Measurements from ENCODE around the gene TUBD1. TPM values are rescaled to one million over a fixed set of nuclear protein-coding genes. Genes with fewer than 3 reads are reported as not detected.

TUBD1 gene
- total and polyA plus RNA-seq, 7 donors: 4.7 to 8.8 (median 6.5) TPM

- Histone ChIP-seq H3K4me1 (peaks cover 19% of the 10 kb centered on the region), H3K27ac (peak overlapping the region; percentile 31), H3K9me3 (no peaks in the 10 kb centered on the region), H3K4me3 (no peak overlapping the region), H3K36me3 (ENCODE audit: insufficient read depth in 1 of 2, low read depth in 1 of 2) (peaks cover 0 to 16% of the 10 kb centered on the region in 2 donors), H3K27me3 (ENCODE audit: insufficient read depth in 3 of 3, low read length in 2 of 3) (no peaks in the 10 kb centered on the region)
- WGBS, 3 donors: 55 to 67% (median 58%) methylated on average over 5 of the region's 5 CpGs
- no peak for DNase-seq
- intact Hi-C loops (cut with DNase I): no loop called here
- TF ChIP-seq, protein P1, sequence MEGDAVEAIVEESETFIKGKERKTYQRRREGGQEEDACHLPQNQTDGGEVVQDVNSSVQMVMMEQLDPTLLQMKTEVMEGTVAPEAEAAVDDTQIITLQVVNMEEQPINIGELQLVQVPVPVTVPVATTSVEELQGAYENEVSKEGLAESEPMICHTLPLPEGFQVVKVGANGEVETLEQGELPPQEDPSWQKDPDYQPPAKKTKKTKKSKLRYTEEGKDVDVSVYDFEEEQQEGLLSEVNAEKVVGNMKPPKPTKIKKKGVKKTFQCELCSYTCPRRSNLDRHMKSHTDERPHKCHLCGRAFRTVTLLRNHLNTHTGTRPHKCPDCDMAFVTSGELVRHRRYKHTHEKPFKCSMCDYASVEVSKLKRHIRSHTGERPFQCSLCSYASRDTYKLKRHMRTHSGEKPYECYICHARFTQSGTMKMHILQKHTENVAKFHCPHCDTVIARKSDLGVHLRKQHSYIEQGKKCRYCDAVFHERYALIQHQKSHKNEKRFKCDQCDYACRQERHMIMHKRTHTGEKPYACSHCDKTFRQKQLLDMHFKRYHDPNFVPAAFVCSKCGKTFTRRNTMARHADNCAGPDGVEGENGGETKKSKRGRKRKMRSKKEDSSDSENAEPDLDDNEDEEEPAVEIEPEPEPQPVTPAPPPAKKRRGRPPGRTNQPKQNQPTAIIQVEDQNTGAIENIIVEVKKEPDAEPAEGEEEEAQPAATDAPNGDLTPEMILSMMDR (IDR thresholded peaks at IDR 0.05): no peak
- peak; percentile 58 to 86 (median 66) for ATAC-seq
Observed at GRCh38 chr17:59899099-59899498, 6.4 kb upstream of the TUBD1 start.

DNA sequence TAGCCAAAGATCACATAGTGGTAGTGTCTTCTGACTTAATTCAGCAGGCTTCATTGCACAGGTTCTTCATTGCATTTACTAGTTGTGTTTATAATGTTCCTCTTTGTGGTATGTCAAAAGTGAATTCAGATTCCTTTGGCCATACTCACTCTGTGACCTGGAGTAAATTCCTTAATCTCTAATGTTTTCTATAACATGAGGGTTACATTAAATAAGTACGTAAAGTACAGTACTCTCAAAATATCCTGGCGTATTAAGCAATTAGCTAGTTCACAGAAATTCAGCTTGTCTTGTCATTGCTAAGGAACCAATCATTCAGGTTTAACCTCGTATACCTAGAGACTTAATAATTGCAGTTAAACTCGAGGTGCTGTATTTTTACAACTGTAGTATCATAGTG lies 4.3 kb upstream of the TUBD1 start:
- Histone ChIP-seq H3K27me3 (ENCODE audit: insufficient read depth in 3 of 3, low read length in 2 of 3) (no peaks in the 10 kb centered on the region), H3K4me3 (no peak overlapping the region), H3K9me3 (no peaks in the 10 kb centered on the region), H3K36me3 (ENCODE audit: insufficient read depth in 1 of 2, low read depth in 1 of 2) (peaks cover 0 to 12% of the 10 kb centered on the region in 2 donors), H3K27ac (no peak overlapping the region), H3K4me1 (peaks cover 21% of the 10 kb centered on the region)
- WGBS, 3 donors: 86 to 91% (median 87%) methylated on average over 4 of the region's 4 CpGs
- no peak for ATAC-seq
- TF ChIP-seq, protein P1 (IDR thresholded peaks at IDR 0.05): no peak
- DNase-seq: no peak
- intact Hi-C loops (cut with DNase I): no loop called here

GRCh38 chr17:59893676-59894100 lies 945 bp upstream of the TUBD1 start:
- intact Hi-C loops (cut with DNase I): no loop called here
- H3K9me3 ChIP-seq: no peaks in the 10 kb centered on the region
- peaks cover 0 to 25% of the 10 kb centered on the region in 2 donors for H3K36me3 ChIP-seq (ENCODE audit: insufficient read depth in 1 of 2, low read depth in 1 of 2)
- peaks cover 29% of the 10 kb centered on the region for H3K4me1 ChIP-seq
- peak; percentile 12 to 59 (median 41) for ATAC-seq
- 0 to 1% (median 1%) methylated on average over 11 of the region's 11 CpGs for WGBS, 3 donors
- TF ChIP-seq, protein P1 (IDR thresholded peaks at IDR 0.05): no peak
- peak overlapping the region; percentile 99 for H3K4me3 ChIP-seq
- H3K27ac ChIP-seq: peak overlapping the region; percentile 96
- DNase-seq: no peak
- H3K27me3 ChIP-seq (ENCODE audit: insufficient read depth in 3 of 3, low read length in 2 of 3): no peaks in the 10 kb centered on the region

DNA sequence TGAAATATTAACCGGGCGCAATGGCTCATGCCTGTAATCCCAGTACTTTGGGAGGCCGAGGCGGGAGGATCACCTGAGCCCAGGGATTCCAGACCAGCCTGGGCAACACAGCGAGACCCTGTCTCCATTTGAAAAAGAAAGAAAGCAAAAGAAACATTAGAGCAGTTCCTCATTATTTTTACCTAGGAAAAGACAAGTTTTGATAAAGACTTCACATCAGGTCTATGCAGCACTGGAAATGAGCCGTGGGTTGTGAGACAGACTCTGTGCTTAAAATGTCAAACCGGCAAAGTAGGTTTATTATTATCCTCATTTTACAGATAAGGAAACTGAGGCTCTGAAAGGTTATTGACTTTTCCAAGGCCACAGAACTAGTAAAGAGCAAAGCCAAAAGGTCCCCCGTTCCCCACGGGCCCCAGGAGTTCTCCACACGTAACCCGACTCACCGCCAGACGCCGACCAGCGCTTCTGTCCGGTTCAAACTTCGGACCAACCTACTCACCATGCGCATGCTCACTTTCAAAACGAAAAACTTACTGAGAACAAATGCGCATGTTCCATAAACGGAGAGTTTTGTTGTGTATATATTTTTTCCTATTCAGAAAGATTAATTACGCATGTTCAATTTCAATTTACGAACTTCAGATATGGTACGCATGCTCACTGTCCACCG lies 356 bp downstream of the TUBD1 start:
- Histone ChIP-seq H3K4me3 (peak overlapping the region; percentile 99), H3K9me3 (no peaks in the 10 kb centered on the region), H3K27ac (peak overlapping the region; percentile 96), H3K27me3 (ENCODE audit: insufficient read depth in 3 of 3, low read length in 2 of 3) (no peaks in the 10 kb centered on the region), H3K4me1 (peaks cover 24% of the 10 kb centered on the region), H3K36me3 (ENCODE audit: insufficient read depth in 1 of 2, low read depth in 1 of 2) (peaks cover 0 to 33% of the 10 kb centered on the region in 2 donors)
- intact Hi-C loops (cut with DNase I): no loop called here
- TF ChIP-seq, protein P1 (IDR thresholded peaks at IDR 0.05): no peak
- DNase-seq (peak in 1 of 2 donors; percentile 82), ATAC-seq (peak; percentile 66 to 75 (median 72))
- WGBS, 3 donors: 4 to 7% (median 5%) methylated on average over 25 of the region's 25 CpGs
